Astrocyte (in vitro differentiated cells and primary cell): ENCODE data around the gene ZBED1. TPM values are rescaled to one million over a fixed set of nuclear protein-coding genes. Genes with fewer than 3 reads are reported as not detected.

Experiments used
- DNase-seq: peaks from one replicate; pipeline ENCODE4 v3.0.0-alpha.2; 2010; ENCODE audit warnings: low read depth
- FAIRE-seq: peaks from 2 replicates; lab custom pipeline; 2011; peaks lifted over from hg19 to GRCh38; lab: Jason Lieb, UNC
- H2AFZ ChIP-seq: 2 replicates; pipeline ENCODE4 v1.6.0; 2012; ENCODE audit warnings: low read depth, low read length, inconsistent platforms
- H3K27ac ChIP-seq: 2 replicates; pipeline ENCODE4 v1.5.1; 2011; ENCODE audit warnings: low read depth, low read length, inconsistent platforms
- H3K27me3 ChIP-seq: 2 replicates; pipeline ENCODE4 v1.6.0; 2011; ENCODE audit warnings: low read length, inconsistent platforms; ENCODE audit not compliant: insufficient read depth
- H3K36me3 ChIP-seq: 2 replicates; pipeline ENCODE4 v1.5.1; 2011; ENCODE audit warnings: low read length, inconsistent platforms; ENCODE audit not compliant: insufficient read depth
- H3K4me1 ChIP-seq: 2 replicates; pipeline ENCODE4 v1.5.1; 2011; ENCODE audit warnings: low read length, inconsistent platforms; ENCODE audit not compliant: insufficient read depth
- H3K4me2 ChIP-seq: 2 replicates; pipeline ENCODE4 v1.6.0; 2012; ENCODE audit warnings: low read length, inconsistent platforms
- H3K4me3 ChIP-seq: 2 replicates; pipeline ENCODE4 v1.5.1; 2011; ENCODE audit warnings: low read depth, mild to moderate bottlenecking, low read length, inconsistent platforms; ENCODE audit not compliant: insufficient read depth
- H3K79me2 ChIP-seq: 2 replicates; pipeline ENCODE4 v1.6.0; 2012; ENCODE audit warnings: mild to moderate bottlenecking, low read length, inconsistent platforms; ENCODE audit not compliant: insufficient read depth
- H3K9ac ChIP-seq: 2 replicates; pipeline ENCODE4 v1.6.0; 2012; ENCODE audit warnings: mild to moderate bottlenecking, low read length, inconsistent platforms
- H3K9me3 ChIP-seq: 2 replicates; pipeline ENCODE4 v1.5.1; 2012; ENCODE audit warnings: low read depth, mild to moderate bottlenecking, low read length, inconsistent platforms; ENCODE audit not compliant: insufficient read depth
- H4K20me1 ChIP-seq: 2 replicates; pipeline ENCODE4 v1.6.0; 2012; ENCODE audit warnings: low read length, inconsistent platforms; ENCODE audit not compliant: insufficient read depth
- H3K27ac Mint-ChIP-seq: one replicate; pipeline ENCODE4 v1.8.0; 2021; ENCODE audit warnings: mild to moderate bottlenecking, mixed read lengths; ENCODE audit not compliant: unreplicated experiment
- H3K27me3 Mint-ChIP-seq: one replicate; pipeline ENCODE4 v1.8.0; 2021; ENCODE audit warnings: low read depth, mixed read lengths; ENCODE audit not compliant: unreplicated experiment
- H3K36me3 Mint-ChIP-seq: one replicate; pipeline ENCODE4 v1.8.0; 2021; ENCODE audit warnings: low read depth, mixed read lengths; ENCODE audit not compliant: unreplicated experiment
- H3K4me1 Mint-ChIP-seq: one replicate; pipeline ENCODE4 v1.8.0; 2021; ENCODE audit warnings: low read depth, mixed read lengths; ENCODE audit not compliant: unreplicated experiment
- H3K4me3 Mint-ChIP-seq: one replicate; pipeline ENCODE4 v1.8.0; 2021; ENCODE audit warnings: mild to moderate bottlenecking, moderate library complexity, mixed read lengths; ENCODE audit not compliant: unreplicated experiment
- H3K9me3 Mint-ChIP-seq: one replicate; pipeline ENCODE4 v1.8.0; 2021; ENCODE audit warnings: mild to moderate bottlenecking, mixed read lengths; ENCODE audit not compliant: unreplicated experiment
- EZH2 ChIP-seq: IDR thresholded peaks from 2 replicates; pipeline ENCODE4 v1.6.1; 2012; ENCODE audit warnings: mild to moderate bottlenecking, low read length, inconsistent platforms; ENCODE audit not compliant: insufficient read depth
- total RNA-seq: library from RNA; stranded (reverse); gene quantifications from 2 replicates; pipeline ENCODE4 v1.2.1, GENCODE V29; 2021
- TF ChIP-seq, protein P1 (sequence below): IDR thresholded peaks from 2 replicates; pipeline ENCODE4 v1.5.1; 2011; ENCODE audit warnings: low read depth, mild to moderate bottlenecking, inconsistent platforms, low read length, moderate library complexity; ENCODE audit not compliant: insufficient read depth

ZBED1 gene
- total RNA-seq, 1 donor from 2014 or later = 19.9 TPM

DNA sequence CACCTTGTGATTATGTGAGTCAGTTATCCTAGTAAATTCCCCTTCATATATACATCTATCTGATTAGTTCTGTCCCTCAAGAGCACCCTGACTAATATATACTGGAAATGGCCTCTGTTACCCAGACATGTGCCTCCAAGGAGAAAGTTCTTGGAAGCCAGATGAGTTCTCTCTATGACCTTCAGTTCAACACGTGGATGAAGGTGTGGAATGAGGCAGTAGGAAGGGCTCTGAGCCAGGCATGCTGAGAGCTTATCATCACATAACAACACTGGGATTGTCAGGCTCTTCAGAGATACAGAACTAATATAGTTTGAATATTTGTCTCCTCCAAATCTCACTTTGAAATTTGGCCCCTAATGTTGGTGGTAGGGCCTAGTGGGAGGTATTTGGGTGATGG lies 44.4 kb upstream of the ZBED1 start:
- no peak overlapping the region for H3K27ac Mint-ChIP-seq
- Histone ChIP-seq H3K4me1 (no peaks in the 10 kb centered on the region), H3K79me2 (no peaks in the 10 kb centered on the region), H3K9ac (no peak overlapping the region), H3K27me3 (no peaks in the 10 kb centered on the region), H3K4me3 (no peak overlapping the region), H2AFZ (no peak overlapping the region), H4K20me1 (no peaks in the 10 kb centered on the region), H3K27ac (no peak overlapping the region), H3K36me3 (no peaks in the 10 kb centered on the region), H3K9me3 (peaks cover 3% of the 10 kb centered on the region), H3K4me2 (no peak overlapping the region)
- H3K36me3 Mint-ChIP-seq = no peaks in the 10 kb centered on the region
- DNase-seq = no peak
- H3K4me3 Mint-ChIP-seq = no peak overlapping the region
- no peaks in the 10 kb centered on the region for H3K4me1 Mint-ChIP-seq
- peaks cover 14% of the 10 kb centered on the region for H3K9me3 Mint-ChIP-seq
- no peak for FAIRE-seq
- TF ChIP-seq EZH2 = no peak
- TF ChIP-seq, protein P1, sequence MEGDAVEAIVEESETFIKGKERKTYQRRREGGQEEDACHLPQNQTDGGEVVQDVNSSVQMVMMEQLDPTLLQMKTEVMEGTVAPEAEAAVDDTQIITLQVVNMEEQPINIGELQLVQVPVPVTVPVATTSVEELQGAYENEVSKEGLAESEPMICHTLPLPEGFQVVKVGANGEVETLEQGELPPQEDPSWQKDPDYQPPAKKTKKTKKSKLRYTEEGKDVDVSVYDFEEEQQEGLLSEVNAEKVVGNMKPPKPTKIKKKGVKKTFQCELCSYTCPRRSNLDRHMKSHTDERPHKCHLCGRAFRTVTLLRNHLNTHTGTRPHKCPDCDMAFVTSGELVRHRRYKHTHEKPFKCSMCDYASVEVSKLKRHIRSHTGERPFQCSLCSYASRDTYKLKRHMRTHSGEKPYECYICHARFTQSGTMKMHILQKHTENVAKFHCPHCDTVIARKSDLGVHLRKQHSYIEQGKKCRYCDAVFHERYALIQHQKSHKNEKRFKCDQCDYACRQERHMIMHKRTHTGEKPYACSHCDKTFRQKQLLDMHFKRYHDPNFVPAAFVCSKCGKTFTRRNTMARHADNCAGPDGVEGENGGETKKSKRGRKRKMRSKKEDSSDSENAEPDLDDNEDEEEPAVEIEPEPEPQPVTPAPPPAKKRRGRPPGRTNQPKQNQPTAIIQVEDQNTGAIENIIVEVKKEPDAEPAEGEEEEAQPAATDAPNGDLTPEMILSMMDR = no peak
- peaks cover 5% of the 10 kb centered on the region for H3K27me3 Mint-ChIP-seq

DNA sequence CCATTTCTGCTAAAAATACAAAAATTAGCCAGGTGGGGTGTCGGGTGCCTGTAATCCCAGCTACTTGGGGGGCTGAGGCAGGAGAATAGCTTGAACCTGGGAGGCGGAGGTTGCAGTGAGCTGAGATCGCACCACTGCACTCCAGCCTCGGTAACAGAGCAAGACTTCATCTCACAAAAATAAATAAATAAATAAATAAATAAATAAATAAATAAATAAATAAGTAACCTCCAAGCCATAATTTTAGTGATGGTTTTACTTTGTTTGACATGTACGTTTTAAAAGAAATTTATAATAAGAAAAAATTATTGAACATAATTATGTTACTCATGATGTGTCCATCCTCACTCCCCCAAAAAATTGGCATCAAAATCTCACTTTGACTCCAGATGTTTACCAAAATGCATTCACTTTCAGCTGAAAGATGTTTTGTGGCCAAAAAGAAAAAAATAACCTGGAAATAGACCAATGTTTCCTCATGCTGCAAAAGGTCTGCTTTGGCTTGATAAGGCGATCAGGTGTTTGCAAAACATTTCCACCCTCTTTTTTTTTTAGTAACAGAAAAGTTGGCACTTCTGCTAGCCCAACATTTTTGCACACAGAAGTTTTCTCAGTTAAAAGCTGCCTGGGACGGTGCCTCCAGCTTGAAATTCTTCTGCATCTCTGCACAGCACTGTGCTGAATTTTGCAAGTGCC lies 42.2 kb upstream of the ZBED1 start:
- H2AFZ ChIP-seq = no peak overlapping the region
- Mint-ChIP-seq H3K27me3 (peaks cover 2% of the 10 kb centered on the region), H3K4me3 (no peak overlapping the region), H3K9me3 (peaks cover 14% of the 10 kb centered on the region), H3K4me1 (peaks cover 4% of the 10 kb centered on the region), H3K36me3 (no peaks in the 10 kb centered on the region), H3K27ac (no peak overlapping the region)
- no peaks in the 10 kb centered on the region for H3K4me1 ChIP-seq
- H4K20me1 ChIP-seq = no peaks in the 10 kb centered on the region
- H3K9ac ChIP-seq = no peak overlapping the region
- peaks cover 7% of the 10 kb centered on the region for H3K27me3 ChIP-seq
- no peaks in the 10 kb centered on the region for H3K36me3 ChIP-seq
- no peak overlapping the region for H3K4me3 ChIP-seq
- no peak for DNase-seq
- peaks cover 3% of the 10 kb centered on the region for H3K9me3 ChIP-seq
- no peak for FAIRE-seq
- H3K4me2 ChIP-seq = no peak overlapping the region
- no peak overlapping the region for H3K27ac ChIP-seq
- no peak for TF ChIP-seq EZH2
- TF ChIP-seq, protein P1 = no peak
- no peaks in the 10 kb centered on the region for H3K79me2 ChIP-seq

DNA sequence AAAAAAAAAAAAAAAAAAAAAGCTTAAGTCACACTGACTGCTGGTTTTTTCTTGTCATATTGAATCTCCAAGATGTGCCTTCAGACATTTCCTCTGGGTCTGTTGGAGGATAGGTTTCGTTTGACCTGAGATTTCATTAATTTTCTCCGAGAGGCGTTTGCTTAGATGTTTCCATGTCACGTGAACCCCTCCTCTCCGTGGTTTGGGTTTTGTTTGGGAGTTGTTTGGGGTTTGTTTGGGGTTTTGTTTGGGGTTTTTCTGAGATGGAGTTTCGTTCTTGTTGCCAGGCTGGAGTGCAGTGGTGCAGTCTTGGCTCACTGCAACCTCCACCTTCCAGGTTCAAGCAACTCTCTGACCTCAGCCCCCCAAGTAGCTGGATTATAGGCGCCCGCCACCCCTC lies 40.8 kb upstream of the ZBED1 start:
- no peak overlapping the region for H3K4me3 Mint-ChIP-seq
- Histone ChIP-seq H3K27ac (no peak overlapping the region), H3K79me2 (no peaks in the 10 kb centered on the region), H3K4me1 (no peaks in the 10 kb centered on the region), H3K9me3 (peaks cover 3% of the 10 kb centered on the region), H3K27me3 (peaks cover 11% of the 10 kb centered on the region), H4K20me1 (no peaks in the 10 kb centered on the region), H3K9ac (no peak overlapping the region), H2AFZ (no peak overlapping the region), H3K36me3 (no peaks in the 10 kb centered on the region), H3K4me3 (no peak overlapping the region), H3K4me2 (no peak overlapping the region)
- peaks cover 14% of the 10 kb centered on the region for H3K9me3 Mint-ChIP-seq
- DNase-seq = no peak
- no peak for TF ChIP-seq EZH2
- TF ChIP-seq, protein P1 = no peak
- H3K27me3 Mint-ChIP-seq = peaks cover 2% of the 10 kb centered on the region
- FAIRE-seq = no peak
- peaks cover 6% of the 10 kb centered on the region for H3K4me1 Mint-ChIP-seq
- H3K36me3 Mint-ChIP-seq = no peaks in the 10 kb centered on the region
- no peak overlapping the region for H3K27ac Mint-ChIP-seq
